UCSD-AML1 (cell line): Measurements from ENCODE around the gene MAP7.
"Not testable (repeated sequence)": the region's sequence is repeated elsewhere in the genome, so short reads cannot be mapped to it uniquely, and the experiment has no call there.

Experiments
- DNase-seq: peaks from one replicate; lab custom pipeline; 2025; ENCODE audit not compliant: unreplicated experiment; lab: John Stamatoyannopoulos, UW

Gene MAP7

DNA sequence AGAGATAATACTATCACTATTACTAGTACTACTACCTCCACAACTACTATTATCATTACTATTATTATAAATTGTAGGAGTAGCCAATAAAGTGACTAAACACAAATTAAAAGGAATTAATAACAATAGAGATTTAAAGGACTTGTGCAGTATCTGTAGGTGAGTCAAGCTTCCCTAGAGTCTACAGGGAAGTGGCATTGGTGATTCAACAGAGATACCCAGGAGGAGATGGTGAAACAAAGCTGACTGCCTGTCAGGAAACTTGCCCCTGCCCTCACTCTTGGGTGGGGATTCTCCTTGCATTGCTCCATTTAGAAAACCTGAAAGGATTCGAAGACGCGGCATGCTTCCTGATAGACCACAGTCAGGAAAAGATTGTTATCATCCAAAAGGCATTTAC, 237.2 kb downstream of the MAP7 start:
- DNase-seq: no peak

- no peak for DNase-seq
These were observed 240.4 kb downstream of the MAP7 start for GRCh38 chr6:136309729-136310311.

GRCh38 chr6:136309171-136309570, 241.1 kb downstream of the MAP7 start:
- no peak for DNase-seq

DNA sequence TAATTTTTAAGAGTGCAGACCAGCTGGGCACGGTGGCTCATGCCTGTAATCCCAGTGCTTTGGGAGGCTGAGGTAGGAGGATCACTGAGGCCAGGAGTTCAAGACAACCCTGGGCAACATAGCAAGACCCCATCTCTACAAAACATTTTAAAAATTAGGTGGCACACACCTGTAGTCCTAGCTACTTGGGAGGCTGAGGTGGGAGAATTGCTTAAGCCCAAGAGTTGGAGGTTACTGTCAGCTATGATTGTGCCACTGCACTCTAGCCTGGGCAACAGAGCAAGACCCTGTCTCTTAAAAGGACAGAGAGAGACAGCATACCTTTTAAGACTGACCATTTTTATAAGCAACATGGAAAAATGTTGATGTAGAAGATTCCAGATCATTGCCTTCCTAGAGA, 241.8 kb downstream of the MAP7 start:
- DNase-seq: not testable (repeated sequence)

DNA sequence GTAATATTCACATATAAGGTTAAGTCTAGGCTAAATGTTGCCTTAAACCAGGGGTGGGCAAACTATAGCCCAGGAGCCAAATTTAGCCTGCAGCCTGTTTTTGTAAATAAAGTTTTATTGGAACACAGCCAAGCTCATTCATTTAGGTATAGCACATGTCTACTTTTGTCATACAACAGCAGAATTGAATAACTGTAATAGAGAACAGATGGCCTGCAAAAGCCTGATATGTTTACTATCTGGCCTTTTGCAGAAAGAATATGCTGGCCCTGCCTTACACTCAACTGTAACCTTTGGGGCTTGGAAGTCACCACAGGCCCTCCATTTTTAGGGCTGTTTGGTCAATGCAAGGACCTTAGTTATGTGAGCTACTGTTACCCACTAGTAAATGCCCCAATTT, 242.9 kb downstream of the MAP7 start:
- DNase-seq: no peak

GRCh38 chr6:136306466-136306865, 243.8 kb downstream of the MAP7 start:
- no peak for DNase-seq

GRCh38 chr6:136304410-136304809, 245.8 kb downstream of the MAP7 start:
- DNase-seq: no peak

- DNase-seq: no peak
These were observed 246.7 kb downstream of the MAP7 start for GRCh38 chr6:136303516-136303915.

DNA sequence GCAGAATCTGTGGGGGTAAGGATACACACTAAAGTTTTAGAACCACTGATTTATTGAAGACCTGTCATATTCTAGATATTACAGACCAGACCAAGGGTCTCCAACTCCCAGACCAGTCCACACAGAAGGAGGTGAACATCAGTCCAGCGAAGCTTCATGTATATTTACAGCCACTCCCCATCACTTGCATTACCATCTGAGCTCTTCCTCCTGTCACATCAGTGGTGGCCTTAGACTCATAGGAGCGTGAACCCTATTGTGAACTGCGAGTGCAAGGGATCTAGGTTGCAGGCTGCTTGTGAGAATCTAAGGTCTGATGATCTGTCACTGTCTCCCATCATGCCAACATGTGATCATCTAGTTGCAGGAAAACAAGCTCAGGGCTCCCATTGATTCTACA, 255.6 kb downstream of the MAP7 start:
- DNase-seq: no peak
